K562 (cell line): ENCODE measurements around the gene MEOX2. TPM values are rescaled to one million over a fixed set of nuclear protein-coding genes. Genes with fewer than 3 reads are reported as not detected.

Source experiments
- ARID3B ChIP-seq: fragments of 250-450 bp; sonication (Bioruptor Pico); IDR thresholded peaks from 2 replicates; pipeline ENCODE4 v1.4.0; 2020; ENCODE audit warnings: borderline replicate concordance
- HMG20B ChIP-seq: fragments of 250-450 bp; sonication (Bioruptor Pico); IDR thresholded peaks from 2 replicates; pipeline ENCODE4 v1.5.0; 2021; ENCODE audit warnings: mild to moderate bottlenecking
- MITF ChIP-seq: IDR thresholded peaks from 2 replicates; pipeline ENCODE4 v1.6.1; 2014; ENCODE audit warnings: antibody characterized with exemption
- ZNF318 ChIP-seq, 2 experiments: fragments of 450-650 bp; IDR thresholded peaks; 2 replicates each; pipeline ENCODE4 v1.6.1; 2016; ENCODE audit warnings: mild to moderate bottlenecking in 2 of 2, borderline replicate concordance in 1 of 2, low read depth in 1 of 2, moderate library complexity in 1 of 2
- polyA plus RNA-seq, 8 experiments: library from polyadenylated mRNA; depleted of rRNA in 4 of 8; stranded (reverse) in 5 of 8; unstranded in 3 of 8; fragments of >200 nt; fragmentation: Nextera tagmentation in 2 of 8; fragmentation: Illumina TruSeq in 1 of 8; extraction: Ambion mirVana in 2 of 8; extraction: Trizol in 1 of 8; gene quantifications; 2 replicates each; pipeline versions ENCODE4 v1.2.1 to v1.2.3, GENCODE V29; 2011 to 2014; ENCODE audit warnings: inconsistent platforms in 1 of 8, missing spikeins in 1 of 8
- total RNA-seq, 7 experiments: library from RNA; depleted of rRNA in 6 of 7; stranded (reverse); fragments of >200 nt in 6 of 7; fragmentation: Illumina TruSeq in 2 of 7; extraction: Trizol in 2 of 7; gene quantifications; 2 replicates each; pipeline versions ENCODE4 v1.2.1 to v1.2.3, GENCODE V29; 2011 to 2021; ENCODE audit warnings: low replicate concordance in 1 of 7

MEOX2 gene
- total and polyA plus RNA-seq, 9 of the 15 experiments (the other 6 are each of a cell fraction or from before 2014, with no cell fraction given): not detected

GRCh38 chr7:15686295-15686956, at the start of gene MEOX2 (continued):
- TF ChIP-seq ZNF318 (IDR thresholded peaks at IDR 0.05; ENCODE audit: borderline replicate concordance in 1 of 2, low read depth in 1 of 2) (no peak), HMG20B (CRISPR knock-in tag) (no peak), ARID3B (no peak), MITF (no peak)
